GM12891 (cell line): ENCODE results near the gene VSX1.

Source experiments
- DNase-seq: peaks from one replicate; pipeline ENCODE4 v3.0.0; 2011; ENCODE audit warnings: low spot score; ENCODE audit not compliant: insufficient read length
- FAIRE-seq: peaks from 2 replicates; lab custom pipeline; 2011; peaks lifted over from hg19 to GRCh38; lab: Jason Lieb, UNC
- PAX5 ChIP-seq: IDR thresholded peaks from 2 replicates; pipeline ENCODE4 v1.6.1; 2011; ENCODE audit warnings: low read length, moderate library complexity, mild to moderate bottlenecking; ENCODE audit not compliant: insufficient read depth, severe bottlenecking
- POLR2A ChIP-seq: IDR thresholded peaks from 2 replicates; pipeline ENCODE4 v1.6.1; 2011; ENCODE audit warnings: low read depth, low read length, control low read depth
- POLR2AphosphoS5 ChIP-seq: IDR thresholded peaks from 2 replicates; pipeline ENCODE4 v1.6.1; 2011; ENCODE audit warnings: low read depth, low read length, control low read depth
- POU2F2 ChIP-seq: IDR thresholded peaks from 2 replicates; pipeline ENCODE4 v1.6.1; 2011; ENCODE audit warnings: low read depth, mild to moderate bottlenecking, control low read depth, low read length, moderate library complexity
- SPI1 ChIP-seq: IDR thresholded peaks from 2 replicates; pipeline ENCODE4 v1.6.1; 2011; ENCODE audit warnings: low read depth, low read length, control low read depth
- TAF1 ChIP-seq: IDR thresholded peaks from 2 replicates; pipeline ENCODE4 v1.6.1; 2011; ENCODE audit warnings: low read depth, low read length, control low read depth

The VSX1 gene

DNA sequence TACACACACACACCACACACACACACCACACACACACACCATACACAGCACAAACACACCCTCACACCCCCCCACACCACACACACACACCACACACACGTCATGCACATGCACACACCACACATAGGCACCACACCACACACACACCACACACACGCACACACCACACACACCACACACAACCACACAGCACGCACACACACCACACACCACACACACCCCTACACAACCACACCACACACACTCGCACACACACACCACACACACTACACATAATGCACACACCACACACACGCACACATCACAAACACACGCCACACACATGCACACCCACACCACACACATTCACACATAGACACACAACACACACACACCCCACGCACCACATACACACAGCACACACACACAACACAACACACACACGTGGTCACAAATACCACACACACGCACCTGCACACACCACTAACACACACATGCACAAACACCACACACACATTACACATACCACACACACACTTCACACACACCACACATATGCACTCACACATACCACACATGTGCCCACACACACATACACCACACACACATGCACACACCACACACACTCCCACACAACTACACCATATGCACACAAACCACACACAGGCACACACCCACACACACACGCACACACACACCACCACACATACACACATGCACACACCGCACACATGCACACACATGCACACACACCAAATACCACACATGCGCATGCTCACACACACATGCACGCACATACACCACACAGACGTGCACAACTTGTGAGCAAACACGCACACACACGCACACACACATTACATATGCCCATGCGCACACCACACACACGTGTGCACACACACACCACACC, 14.6 kb downstream of the VSX1 start:
- TF ChIP-seq TAF1: no peak
- TF ChIP-seq POU2F2: no peak
- TF ChIP-seq POLR2AphosphoS5: no peak
- DNase-seq (no peak), FAIRE-seq (peak; percentile 94)

GRCh38 chr20:25066386-25066785, 15.6 kb downstream of the VSX1 start:
- TF ChIP-seq TAF1 (no peak), SPI1 (no peak), PAX5 (no peak), POU2F2 (no peak), POLR2AphosphoS5 (no peak), POLR2A (no peak)
- DNase-seq: no peak
- no peak for FAIRE-seq

DNA sequence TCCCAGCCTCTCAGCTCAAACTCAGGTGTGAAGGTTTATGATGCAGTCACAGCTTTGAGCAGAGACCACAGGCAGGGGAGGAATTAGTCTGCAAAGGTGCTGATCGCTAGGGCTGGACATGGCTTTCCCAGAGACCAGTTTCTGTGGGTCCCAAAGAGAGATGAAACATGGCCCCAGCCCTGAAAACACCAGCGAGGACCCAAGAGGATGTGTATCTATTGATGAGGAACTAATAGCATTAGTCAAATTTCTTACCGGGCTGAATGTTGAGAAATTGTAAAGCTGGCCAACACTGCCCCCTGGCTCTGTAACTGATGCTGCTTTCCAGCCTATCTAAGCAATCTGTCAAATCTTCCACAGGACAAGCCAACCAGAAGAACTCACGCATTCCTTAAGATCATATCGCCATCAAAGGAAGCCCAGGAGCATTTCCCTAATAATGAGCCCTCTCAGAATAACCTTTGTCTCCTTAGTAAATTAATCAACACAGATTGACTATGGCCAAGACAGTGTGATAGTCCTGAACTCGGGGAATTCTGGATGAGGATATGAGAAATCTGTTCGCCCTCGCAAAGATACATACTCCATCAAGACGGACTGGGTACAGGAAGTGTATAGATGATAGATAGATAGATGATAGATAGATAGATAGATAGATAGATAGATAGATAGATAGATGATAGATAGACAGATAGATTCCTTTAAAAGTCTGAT, 16.2 kb downstream of the VSX1 start:
- TF ChIP-seq SPI1 (no peak), POLR2AphosphoS5 (no peak), POU2F2 (peak; percentile 21; the same call in 1 of the 2 replicates), PAX5 (no peak)
- FAIRE-seq (peak; percentile 88), DNase-seq (no peak)

DNA sequence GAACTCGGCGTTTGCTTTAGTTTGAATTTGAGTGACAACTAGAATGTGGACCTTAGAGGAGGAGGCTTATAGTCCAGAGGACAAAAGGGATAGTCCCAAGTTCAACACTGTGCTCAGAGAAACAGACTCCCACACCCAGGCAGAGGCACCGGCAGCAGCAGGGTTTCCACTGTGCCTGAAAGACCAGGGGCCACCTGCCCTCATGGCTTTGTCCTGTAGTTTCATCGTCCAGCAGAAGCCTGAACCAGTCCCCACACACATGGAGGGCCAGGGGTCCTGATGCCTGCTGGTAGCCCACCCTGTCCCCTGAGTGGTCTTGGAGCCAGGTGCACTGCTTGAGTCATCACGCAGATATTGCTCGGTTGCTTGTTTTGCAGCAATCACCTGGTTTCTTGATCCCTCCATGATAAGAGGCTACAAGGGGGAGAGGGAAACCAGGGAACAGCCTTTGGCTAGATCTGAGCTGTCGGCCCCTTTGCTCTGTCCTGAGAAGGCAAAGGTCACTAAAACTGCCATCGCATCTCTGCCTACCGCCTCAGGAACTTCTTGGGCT, 16.8 kb downstream of the VSX1 start:
- FAIRE-seq (no peak), DNase-seq (no peak)
- no peak for TF ChIP-seq PAX5

DNA sequence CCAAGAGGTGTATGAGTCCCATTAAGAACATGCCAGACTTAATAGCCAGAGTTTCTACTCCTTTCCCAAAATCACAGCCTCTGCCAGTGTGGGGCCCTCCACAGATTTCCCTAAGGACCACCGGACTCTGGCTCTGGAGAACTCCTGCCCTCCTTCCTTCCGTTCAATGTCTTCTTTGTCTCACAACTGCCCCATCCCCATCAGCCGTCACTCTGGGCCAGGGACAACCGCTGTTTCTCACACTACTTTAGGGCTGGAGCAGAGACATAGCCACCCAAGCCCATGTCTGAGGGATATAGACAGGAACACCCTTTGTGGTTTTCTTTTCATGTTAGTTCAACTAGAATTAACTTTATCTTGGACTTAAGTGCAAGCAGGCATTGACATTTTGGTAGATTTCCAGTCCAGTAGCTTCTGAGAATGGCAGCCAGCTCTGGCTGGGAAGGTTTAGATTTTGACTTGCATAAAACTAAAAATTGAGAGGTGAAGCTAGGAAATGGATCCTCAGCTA, 17.3 kb downstream of the VSX1 start:
- FAIRE-seq (no peak), DNase-seq (no peak)
- TF ChIP-seq PAX5 (no peak), TAF1 (no peak), SPI1 (no peak), POLR2AphosphoS5 (no peak), POU2F2 (no peak), POLR2A (no peak)

GRCh38 chr20:25063981-25064380, 18.0 kb downstream of the VSX1 start:
- FAIRE-seq: no peak
- DNase-seq: no peak
- TF ChIP-seq POLR2AphosphoS5: no peak
- TF ChIP-seq POU2F2: no peak
- no peak for TF ChIP-seq TAF1
- TF ChIP-seq POLR2A: no peak
- no peak for TF ChIP-seq SPI1
- TF ChIP-seq PAX5: no peak

GRCh38 chr20:25063546-25063945, 18.4 kb downstream of the VSX1 start:
- no peak for FAIRE-seq
- DNase-seq: no peak
- TF ChIP-seq POU2F2 (no peak), POLR2AphosphoS5 (no peak), TAF1 (no peak), PAX5 (no peak), SPI1 (no peak), POLR2A (no peak)

DNA sequence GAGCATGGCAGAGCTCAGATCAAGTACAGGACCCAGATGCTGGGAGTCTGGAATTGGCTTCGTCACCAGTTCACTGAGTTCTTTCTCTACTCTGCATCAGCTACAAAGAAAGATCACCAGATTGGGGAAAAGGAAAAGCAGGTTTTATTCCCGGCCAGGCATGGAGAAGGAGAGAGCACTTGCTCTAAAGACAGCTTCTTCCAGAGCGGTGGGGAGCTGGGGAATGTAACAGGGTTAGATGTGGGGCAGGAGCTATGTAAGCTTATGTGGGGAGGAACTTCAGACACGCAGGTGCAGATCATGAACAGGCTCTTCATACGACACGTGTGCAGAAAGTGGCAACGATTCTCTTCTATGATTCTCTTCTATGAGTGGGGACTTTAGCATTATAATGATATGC, 19.1 kb downstream of the VSX1 start:
- TF ChIP-seq TAF1 (no peak), POLR2A (no peak), SPI1 (no peak), POU2F2 (no peak), PAX5 (no peak), POLR2AphosphoS5 (no peak)
- no peak for DNase-seq
- FAIRE-seq: no peak

DNA sequence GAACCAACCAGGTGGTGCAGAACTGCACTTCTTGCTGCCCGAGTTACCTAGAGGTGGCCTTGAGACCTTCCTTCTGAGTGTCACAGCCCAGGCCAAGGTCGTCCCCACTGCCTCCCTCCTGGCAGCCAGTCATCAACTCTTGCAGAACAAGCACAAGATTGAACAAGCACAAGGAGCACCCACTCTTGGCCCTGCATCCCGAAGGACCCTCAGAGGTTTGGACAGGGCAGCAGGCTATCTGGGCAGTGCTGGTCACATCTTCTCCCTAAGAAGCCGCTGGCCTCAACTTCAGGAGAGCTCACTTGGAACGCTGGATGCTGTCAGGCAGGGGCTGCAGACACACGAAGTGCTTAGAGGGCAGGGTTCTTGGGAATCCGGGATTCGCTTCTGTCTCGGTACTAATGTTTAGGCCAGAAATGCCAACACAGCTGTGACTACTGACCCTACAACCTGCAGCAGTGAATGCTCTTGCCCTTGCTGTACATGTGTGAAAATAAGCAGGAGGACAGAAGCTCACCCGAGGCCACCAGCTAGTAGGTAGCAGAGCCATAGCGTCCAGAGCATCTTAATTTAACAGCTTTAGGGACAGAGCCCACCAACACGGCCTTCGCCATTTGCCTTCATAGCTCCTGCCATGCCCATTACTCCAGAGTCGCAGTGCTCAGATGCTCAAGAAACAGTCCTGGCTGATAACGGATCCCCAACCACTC, 20.0 kb downstream of the VSX1 start:
- DNase-seq (no peak), FAIRE-seq (no peak)
- TF ChIP-seq PAX5 (no peak), SPI1 (no peak), POLR2A (no peak), POLR2AphosphoS5 (no peak), POU2F2 (no peak), TAF1 (no peak)
